Gastrocnemius medialis (tissue), 4 donors: ENCODE results near the gene WDR41.

Source experiments
- CTCF ChIP-seq, 5 experiments: fragments of 450-650 bp in 3 of 5; fragments of 200-600 bp in 2 of 5; sonication (generic) in 2 of 5; IDR thresholded peaks in 4 of 5; conservative IDR thresholded peaks in 1 of 5; 1 replicate in 4 of 5; 2 replicates in 1 of 5; pipeline ENCODE4 v1.5.1; 2016 to 2019; ENCODE audit warnings: antibody characterized with exemption in 5 of 5, mild to moderate bottlenecking in 3 of 5, moderate library complexity in 3 of 5
- POLR2A ChIP-seq, 2 donors: fragments of 450-650 bp; IDR thresholded peaks; one replicate each; pipeline ENCODE4 v1.6.1; 2017; ENCODE audit warnings: antibody characterized with exemption in 2 of 2, mild to moderate bottlenecking in 2 of 2, moderate library complexity in 2 of 2

- TF ChIP-seq CTCF (IDR thresholded peaks at IDR 0.05 in 4 of 5, conservative IDR thresholded peaks at IDR 0.05 in 1 of 5) (no peak), POLR2A (IDR thresholded peaks at IDR 0.05) (no peak)
Observed at GRCh38 chr5:77438071-77438470, 54.0 kb downstream of the WDR41 start.
